ENCODE measurements around the gene EGFR.
A peak's percentile ranks its signal among the peaks of the same experiment; 100 is the strongest.
"Not testable (repeated sequence)": the region's sequence is repeated elsewhere in the genome, so short reads cannot be mapped to it uniquely, and the experiment has no call there.

EGFR gene

DNA sequence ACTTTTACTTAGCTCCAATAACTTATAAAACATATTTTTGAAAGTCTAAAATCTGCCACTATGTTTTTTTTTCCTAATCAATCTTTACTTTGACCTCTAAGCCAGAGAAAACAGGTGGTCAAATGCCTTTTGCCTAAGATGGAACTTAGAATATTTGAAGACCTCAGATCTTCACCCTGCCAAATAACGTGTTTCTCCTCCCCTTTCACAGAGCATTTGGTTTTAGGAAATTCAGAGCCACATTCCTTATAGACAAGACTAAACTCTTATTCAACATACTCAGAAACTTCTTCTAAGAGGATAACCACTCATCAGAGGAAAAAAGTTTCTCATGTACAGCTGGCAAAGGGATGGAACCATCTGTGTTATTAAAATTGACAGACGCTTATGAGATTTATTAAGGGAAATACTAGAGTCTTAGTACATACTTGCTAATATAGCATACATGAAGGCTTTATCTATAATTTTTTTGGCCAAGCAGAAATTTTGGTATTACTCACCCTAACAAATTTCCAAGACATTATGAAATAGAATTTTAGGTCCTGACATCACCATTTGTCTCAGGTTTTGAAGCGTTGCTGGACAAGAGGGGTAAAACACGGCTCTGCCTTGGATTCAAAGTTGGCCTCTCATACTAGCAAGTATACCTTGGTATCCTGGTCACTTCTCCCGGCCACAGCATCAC, 2.6 kb upstream of the EGFR start:
- DNase-seq, result no peak

DNA sequence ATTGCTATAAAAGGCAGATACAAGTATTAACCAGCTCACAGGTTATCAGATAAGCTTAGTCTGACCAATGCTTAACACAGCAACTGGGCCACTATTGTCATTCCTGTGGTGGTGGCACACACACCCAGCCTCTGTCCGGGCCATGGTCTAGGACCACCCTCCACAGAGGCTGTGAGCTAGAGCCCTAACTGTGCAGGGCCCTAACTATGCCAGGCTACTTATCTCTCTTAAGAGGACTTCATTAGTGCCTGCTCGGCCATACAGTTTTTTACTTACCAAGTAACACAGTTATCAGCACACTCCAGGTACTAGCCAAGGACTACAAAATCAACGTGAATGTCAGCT, 2.1 kb upstream of the EGFR start:
- no peak for DNase-seq

DNA sequence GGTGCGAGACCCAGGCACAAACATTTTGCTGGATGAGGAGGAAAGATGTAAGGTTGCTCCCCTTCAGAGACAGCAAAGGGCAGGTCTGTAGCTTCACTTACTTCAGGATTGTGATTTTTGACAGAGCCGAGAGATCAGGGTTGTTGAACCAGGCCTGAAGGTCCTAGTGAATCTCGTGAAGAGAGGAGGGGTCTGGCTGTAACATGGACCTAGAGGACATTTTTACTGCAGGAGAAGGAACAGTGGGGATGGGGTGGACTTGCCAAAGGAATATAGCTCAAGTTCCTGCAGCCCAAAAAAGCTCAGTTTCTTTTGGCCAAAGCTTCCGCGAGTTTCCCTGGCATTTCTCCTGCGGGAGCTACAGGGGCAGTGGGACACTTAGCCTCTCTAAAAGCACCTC, 976 bp upstream of the EGFR start:
- no peak for DNase-seq

DNA sequence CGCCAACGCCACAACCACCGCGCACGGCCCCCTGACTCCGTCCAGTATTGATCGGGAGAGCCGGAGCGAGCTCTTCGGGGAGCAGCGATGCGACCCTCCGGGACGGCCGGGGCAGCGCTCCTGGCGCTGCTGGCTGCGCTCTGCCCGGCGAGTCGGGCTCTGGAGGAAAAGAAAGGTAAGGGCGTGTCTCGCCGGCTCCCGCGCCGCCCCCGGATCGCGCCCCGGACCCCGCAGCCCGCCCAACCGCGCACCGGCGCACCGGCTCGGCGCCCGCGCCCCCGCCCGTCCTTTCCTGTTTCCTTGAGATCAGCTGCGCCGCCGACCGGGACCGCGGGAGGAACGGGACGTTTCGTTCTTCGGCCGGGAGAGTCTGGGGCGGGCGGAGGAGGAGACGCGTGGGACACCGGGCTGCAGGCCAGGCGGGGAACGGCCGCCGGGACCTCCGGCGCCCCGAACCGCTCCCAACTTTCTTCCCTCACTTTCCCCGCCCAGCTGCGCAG, 424 bp downstream of the EGFR start:
- peak; percentile 12 for DNase-seq

DNA sequence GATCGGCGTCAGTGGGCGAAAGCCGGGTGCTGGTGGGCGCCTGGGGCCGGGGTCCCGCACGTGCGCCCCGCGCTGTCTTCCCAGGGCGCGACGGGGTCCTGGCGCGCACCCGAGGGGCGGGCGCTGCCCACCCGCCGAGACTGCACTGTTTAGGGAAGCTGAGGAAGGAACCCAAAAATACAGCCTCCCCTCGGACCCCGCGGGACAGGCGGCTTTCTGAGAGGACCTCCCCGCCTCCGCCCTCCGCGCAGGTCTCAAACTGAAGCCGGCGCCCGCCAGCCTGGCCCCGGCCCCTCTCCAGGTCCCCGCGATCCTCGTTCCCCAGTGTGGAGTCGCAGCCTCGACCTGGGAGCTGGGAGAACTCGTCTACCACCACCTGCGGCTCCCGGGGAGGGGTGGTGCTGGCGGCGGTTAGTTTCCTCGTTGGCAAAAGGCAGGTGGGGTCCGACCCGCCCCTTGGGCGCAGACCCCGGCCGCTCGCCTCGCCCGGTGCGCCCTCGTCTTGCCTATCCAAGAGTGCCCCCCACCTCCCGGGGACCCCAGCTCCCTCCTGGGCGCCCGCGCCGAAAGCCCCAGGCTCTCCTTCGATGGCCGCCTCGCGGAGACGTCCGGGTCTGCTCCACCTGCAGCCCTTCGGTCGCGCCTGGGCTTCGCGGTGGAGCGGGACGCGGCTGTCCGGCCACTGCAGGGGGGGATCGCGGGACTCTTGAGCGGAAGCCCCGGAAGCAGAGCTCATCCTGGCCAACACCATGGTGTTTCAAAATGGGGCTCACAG, 1.1 kb downstream of the EGFR start:
- no peak for DNase-seq

DNA sequence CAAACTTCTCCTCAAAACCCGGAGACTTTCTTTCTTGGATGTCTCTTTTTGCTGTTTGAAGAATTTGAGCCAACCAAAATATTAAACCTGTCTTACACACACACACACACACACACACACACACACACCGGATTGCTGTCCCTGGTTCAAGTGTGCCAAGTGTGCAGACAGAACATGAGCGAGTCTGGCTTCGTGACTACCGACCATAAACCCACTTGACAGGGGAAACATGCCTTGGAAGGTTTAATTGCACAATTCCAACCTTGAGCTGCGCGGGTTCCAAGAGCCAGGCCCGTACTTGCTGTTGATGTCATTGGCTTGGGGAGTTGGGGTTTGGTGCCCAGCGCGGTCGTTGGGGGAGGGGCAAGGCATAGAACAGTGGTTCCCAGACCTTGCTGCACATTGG, 1.7 kb downstream of the EGFR start:
- no peak for DNase-seq

DNA sequence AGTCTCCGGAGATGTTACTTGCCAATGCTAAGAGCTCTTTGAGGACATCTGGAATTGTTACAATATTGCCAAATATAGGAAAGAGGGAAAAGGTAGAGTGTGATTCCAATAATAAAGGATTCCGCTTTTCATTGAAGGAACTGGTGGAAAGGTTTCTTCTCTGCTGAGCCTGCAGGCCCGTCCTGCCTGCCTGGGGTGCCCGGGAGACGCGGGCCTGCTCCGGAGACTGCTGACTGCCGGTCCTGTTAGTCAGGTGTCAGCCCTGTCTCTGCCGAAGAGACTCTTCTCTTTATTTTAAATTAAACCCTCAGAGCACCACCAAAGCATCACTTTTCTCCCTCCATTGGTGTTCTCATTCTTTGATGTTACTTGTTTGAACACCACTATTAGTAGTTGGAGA, 2.2 kb downstream of the EGFR start:
- DNase-seq, result no peak

DNA sequence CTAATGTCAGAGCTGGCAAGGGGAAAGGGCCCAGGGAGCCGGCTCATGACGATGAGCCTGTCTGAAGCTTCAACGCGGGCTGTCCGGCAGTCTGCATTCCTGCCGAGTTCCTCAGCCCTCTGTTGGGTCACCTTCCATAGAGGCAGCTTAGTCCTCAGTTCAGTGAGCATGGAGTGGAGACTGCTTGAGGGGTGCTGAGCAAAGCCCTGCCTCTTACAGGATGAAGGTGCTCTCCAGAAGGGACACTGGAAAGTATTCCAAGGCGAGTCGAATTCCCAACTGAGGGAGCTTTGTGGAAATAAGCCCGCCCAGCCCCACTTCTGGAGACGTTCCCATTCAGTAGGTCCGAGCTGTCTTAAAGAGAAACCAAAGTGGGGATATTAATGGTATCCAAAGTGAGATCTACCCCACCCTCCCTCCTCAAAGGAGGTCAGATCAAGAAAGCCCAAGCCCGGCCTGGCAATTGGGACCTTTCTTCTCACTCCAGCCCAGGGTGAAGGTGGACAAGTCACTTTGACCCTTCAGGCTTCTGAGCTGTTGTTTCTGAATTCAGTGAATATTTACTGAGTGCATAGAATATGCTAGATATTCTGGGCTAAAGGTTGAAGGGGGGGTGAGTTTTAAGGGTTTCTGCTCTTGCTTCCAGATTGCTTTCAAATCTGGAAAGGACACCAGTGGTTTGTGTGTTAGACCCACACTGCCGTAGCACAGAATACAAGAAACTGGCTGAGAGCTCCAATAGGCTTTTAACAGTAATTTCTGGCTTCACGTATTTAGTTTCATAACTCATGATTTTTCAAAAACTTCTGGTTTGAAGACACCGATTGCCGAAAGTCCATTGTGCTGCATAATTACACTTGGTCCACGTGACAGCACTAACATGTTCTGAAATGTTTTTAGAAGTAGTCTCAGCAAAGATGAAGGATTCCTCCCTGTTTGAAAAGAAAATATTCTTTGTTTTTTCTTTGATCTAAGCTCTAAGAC, 3.5 kb downstream of the EGFR start:
- DNase-seq, result no peak

DNA sequence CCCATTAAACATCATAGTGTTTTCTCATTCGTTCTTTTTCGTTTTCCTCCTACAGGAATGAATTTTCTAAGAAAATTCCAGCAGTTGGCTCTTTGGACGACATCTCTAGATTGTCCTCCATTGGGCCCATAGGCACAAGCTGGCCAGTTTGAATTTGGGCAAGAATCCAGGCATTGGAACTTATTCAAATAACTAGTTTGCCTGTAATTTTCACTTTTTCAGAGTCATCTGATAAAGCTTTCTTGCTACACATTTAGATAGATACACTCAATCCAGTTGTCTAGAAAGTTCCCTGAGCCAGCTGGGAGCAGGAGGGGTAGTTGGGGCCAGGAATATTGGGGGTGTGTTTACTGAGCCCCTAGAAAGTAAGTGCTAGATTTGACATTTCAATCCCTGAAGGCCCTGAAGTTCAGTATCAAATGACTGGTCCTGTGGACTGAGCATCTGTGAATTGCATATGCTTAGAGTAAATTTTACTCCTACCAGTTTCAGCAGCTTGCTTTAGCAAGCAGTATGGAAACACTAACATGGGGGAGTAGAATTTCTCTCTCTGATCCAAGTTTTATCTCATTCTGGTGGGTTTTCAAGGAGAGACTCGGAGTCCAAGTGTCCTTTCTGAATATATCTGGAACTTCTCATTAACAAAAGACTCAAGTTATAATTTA, 5.2 kb downstream of the EGFR start:
- no peak for DNase-seq

DNA sequence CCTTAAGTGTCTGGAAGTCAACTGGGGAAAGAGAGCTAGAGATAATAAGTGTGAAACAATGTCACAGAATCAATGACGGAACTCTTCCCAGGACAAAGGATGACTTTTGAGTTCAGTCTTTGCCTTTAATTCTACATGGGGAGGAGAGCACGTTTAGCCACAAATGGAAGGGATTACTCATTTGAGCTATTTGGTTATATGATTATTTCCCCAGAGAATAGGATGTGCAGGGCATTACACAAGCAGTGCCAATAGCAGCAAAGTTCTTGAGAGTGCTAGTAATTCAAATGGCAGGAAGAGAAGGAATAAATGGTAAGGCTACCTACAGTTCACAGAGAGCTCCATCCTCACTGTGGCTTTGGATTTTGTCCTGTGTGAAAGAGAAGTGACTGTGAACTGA, 6.0 kb downstream of the EGFR start:
- no peak for DNase-seq

DNA sequence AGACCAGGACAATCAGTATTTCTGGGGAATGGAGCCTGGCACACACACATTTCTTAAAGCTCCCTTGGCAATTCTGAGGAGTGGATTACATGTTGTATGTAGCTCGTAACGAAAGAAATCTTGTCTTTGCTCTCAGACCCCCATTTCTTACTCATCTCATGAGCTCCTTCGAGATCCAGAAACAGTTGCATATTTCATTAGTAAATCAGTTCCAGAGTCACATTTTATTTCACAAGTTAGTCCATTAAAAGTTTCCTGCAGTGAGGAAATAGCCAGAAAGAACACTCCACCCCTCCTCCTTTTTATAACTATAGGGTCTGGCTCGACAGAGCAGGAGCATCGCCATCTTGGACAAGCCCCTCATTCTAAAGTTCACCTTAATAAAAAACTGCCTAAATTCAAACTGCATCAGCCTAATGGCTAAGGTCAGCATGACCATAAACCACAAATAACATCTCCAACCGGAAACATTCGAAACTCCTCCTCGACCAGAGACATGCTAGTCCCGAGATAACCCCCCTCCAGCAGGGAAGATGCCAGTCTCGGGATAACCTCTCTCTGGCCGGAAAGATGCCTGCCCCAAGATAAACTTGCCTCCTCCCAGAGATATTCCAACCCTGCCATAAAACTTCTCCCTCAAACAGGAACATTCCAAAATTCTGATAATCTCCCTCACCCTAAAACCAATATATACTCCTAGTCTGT, 7.4 kb downstream of the EGFR start:
- no peak for DNase-seq

DNA sequence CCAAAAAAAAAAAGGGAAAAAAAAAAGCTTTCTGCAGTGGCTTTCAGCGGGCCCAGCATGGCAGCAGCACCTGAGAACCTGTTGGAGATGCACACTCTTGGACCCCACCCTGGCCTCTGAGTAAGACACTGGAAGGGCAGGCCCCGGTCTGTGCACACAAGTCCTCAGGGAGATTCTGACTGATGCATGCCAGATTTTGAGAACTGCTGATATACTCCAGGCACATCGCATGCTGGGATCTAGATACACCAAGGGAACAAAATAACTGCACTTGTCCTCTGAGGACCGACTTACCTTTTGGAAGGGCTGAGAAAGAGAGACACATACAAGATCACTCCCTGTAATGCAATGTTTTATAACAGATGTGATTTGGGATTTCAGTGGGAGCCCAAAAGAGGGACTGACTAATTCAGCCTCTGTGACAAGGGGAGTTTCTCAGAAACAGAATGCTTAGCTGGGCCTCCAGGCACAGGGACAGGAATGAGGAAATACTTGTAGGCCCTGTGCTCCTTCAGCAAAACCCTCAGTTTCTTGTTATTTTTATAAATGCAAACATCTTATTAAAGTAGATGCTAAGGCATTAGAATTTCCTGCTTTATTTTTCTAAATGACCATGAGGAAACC, 8.2 kb downstream of the EGFR start:
- no peak for DNase-seq

DNA sequence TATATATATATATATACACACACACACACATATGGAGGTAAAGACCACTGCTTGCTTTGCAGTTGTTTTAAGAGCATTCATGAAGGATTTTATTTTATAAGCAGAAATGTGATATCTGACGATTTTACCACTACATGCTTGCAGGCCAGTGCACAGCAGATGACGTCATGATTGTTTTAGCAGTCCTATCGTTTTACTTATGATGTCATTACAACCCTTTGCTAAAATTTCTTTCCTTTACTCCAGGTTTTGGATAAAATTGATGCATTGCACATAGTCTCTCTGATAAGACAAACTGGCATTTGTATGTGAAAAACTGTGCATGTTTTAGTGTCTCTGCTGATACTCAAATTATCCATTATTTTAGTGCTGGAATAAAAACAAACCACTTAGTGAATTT, 9.2 kb downstream of the EGFR start:
- DNase-seq, result no peak

DNA sequence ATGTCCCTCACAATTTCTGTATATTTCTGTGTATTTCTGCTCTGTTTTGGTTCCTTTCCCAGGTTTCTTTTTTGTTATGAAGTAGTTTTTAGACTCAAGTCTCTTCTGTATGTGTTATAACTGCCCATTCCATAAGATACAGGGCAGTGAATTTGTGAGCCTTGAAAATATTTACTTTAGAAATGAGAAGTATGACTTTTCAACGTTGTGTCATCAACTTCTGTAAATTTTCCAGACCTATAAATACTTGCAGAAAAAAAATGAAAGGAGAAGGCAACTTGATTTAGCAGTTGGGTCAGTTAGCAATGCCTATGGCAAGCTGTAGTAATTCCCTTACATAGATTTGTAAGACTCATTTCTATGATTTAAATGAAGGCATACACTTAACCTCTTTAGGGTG, 11.5 kb downstream of the EGFR start:
- DNase-seq, result no peak

DNA sequence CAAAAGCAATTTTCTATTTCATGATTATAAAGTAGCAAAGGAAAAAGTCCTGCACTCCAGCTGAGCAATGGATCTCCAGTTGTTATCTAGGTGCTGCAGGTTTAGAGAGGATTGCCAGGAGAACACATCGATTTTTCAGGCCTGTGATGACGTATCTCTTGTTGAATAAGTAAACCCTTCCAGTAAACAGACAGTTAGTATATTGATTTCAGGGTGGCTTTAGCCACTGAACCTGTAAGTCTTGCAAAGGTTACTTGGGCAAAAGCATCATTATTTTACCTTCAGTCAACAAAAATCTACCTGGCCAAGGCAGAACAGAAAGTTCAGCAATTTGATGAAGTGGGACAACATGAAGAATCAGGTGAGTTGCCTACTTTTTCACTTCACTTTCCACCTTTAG, 12.3 kb downstream of the EGFR start:
- no peak for DNase-seq

DNA sequence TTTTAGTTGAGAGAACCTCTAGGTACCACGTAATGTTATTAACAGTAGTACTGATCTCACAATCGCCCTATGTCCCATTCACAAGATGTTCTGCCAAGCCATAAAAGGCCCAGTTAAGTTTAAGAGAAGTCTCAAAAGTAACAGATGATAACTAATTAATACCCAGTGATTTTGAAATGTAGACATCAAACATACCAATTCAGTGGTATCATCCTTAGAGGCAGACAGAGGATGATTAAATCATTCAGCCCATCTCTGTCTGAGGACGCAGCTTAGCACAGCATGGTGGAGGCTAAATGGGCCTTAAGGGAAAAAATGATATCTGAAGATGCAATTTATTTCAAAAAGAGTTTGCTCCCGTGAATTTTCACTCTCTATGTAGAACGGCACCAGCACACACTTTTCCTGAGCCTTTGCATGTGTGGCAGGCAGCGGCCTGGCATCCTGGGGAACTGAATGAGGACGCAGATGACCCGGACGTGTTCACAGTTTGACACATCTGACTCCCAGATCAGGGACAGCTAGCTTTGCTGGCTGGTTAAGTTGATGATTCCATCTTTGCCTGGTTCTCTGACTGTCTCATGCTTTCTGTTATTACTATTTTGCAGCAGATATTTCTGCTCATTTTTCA, 13.4 kb downstream of the EGFR start:
- no peak for DNase-seq

DNA sequence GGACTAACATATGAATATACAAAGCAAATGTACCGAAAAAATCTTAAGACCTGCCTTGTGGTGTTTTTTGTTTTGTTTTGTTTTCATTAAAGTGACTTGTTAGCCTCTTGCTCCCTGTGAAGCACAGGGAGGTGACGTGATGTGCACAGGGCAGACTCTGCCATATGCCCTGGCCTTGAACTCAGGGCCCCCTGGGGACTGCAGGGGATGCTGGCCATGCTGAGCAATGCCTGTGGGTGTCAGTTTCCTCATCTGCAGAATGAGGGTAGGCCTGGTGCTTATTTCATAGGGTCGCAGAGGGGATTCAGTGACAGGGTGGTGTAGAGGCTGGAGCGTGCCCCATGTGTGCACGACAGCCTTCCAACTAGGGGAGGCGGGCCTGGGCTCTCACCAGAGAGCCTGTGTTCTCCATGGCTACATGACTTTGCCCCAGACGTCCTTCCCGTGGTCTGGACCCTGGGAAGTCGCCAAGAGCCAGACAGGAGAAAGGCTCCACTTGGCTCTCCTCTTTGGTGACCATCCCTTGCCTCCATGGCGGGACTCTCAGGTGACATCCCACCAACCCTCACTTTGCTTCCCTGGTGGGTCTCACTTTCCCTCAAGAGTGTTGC, 14.5 kb downstream of the EGFR start:
- DNase-seq, result no peak

DNA sequence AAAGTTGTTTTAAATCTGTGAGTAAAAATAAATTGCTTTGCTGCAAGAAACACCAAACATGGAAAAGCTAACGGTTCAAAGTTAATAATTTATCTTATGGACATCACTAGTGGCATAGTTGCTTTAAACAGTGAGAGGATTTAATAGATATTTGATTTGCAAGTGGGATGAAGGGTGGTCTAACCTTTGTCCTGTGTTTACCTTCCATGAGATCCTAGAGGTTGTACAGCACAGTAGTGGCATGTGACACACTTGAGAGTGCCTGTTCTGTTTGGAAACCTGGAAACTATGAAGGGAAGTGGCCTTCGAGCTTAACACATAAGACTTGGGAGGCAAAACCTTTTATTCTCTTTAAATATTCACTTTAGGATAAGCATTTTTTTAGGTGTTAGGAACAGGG, 16.0 kb downstream of the EGFR start:
- DNase-seq, result no peak

DNA sequence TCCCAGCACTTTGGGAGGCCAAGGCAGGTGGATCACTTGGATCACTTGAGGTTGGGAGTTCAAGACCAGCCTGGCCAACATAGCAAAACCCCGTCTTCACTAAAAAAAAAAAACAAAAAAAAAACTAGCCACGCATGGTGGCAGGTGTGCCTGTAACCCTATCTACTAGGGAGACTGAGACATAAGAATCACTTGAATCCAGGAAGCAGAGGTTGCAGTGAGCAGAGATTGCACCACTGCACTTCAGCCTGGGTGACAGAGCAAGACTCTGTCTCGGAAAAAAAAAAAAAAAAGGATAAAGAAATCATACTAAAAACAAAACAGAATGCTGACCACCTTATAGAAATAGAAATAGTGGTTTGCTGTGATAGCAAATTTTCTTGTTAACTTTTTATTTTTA, 16.6 kb downstream of the EGFR start:
- DNase-seq, result not testable (repeated sequence)

DNA sequence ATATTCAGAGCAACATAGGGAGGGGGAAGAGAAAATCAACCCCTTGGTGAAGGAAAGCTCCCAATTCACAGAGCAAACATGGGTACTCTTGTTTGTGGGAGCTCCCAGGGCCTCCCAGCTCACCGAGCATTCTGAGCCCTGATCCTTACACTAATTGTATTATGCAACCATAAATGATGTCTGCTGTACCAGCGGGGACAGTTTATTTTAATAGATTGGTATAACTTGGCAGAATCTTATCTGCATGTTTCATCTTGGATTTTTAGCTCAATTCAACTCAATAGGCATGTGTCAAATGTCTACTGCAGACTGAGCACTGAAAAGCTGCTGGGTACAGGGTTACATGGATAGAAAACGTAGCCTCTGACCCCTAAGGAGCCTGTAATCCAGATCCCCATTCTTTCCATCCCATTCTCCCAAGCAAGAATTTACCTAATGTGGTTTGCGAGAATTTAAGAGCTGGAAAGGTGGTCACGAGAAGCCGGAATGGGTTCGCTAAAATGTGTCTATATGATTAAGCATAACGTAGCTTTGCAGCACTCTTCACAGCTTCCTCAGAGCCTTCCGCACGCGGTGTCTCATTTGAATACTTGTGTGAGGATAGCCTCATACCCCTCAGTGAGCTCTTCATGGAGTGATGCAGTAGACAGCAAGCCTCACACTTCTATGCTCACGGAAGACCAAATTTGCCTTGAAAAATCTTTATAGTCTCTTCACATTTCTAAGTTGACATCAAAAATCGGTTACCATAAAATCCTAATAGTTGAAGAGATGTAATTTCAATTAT, 18.3 kb downstream of the EGFR start:
- DNase-seq, result peak; percentile 21

Measured in NCI-H1436 (cell line).